Kidney (tissue), 14 donors: Measurements from ENCODE around the gene SLC35F5. TPM values are rescaled to one million over a fixed set of nuclear protein-coding genes. Genes with fewer than 3 reads are reported as not detected.
"Not testable (repeated sequence)": the region's sequence is repeated elsewhere in the genome, so short reads cannot be mapped to it uniquely, and the experiment has no call there.

Experiments
- DNase-seq, 5 donors: peaks; one replicate each; pipeline ENCODE4 v3.0.0-alpha.2; 2013 to 2020
- FAIRE-seq: peaks from 2 replicates; lab custom pipeline; 2012; peaks lifted over from hg19 to GRCh38; lab: Jason Lieb, UNC
- H3K27ac ChIP-seq, 2 donors: one replicate each; pipeline ENCODE4 v1.7.0; 2013; ENCODE audit warnings: low read depth in 2 of 2, low read length in 2 of 2, inconsistent platforms in 1 of 2
- H3K27me3 ChIP-seq: one replicate; pipeline ENCODE4 v1.7.1; 2013; ENCODE audit warnings: low read length, inconsistent platforms; ENCODE audit not compliant: control insufficient read depth, insufficient read depth
- H3K36me3 ChIP-seq, 3 donors: one replicate each; pipeline versions ENCODE4 v1.7.0 to v1.7.1; 2013; ENCODE audit warnings: low read length in 3 of 3, control low read depth in 1 of 3, inconsistent platforms in 1 of 3; ENCODE audit not compliant: insufficient read depth in 3 of 3, control insufficient read depth in 2 of 3
- H3K4me1 ChIP-seq, 3 donors: one replicate each; pipeline versions ENCODE4 v1.7.0 to v1.7.1; 2013; ENCODE audit warnings: low read length in 3 of 3, inconsistent platforms in 1 of 3, low read depth in 1 of 3; ENCODE audit not compliant: control insufficient read depth in 2 of 3, insufficient read depth in 2 of 3
- H3K4me3 ChIP-seq, 3 donors: one replicate each; pipeline versions ENCODE4 v1.7.0 to v1.8.1; 2013; ENCODE audit warnings: low read length in 3 of 3, control low read depth in 1 of 3, inconsistent platforms in 1 of 3
- H3K9ac ChIP-seq, 3 donors: one replicate each; pipeline versions ENCODE4 v1.7.0 to v1.7.1; 2013; ENCODE audit warnings: low read length in 3 of 3, control low read depth in 1 of 3, inconsistent platforms in 1 of 3
- H3K9me3 ChIP-seq, 3 donors: one replicate each; pipeline versions ENCODE4 v1.7.0 to v1.7.1; 2013; ENCODE audit warnings: low read length in 3 of 3, control low read depth in 1 of 3, inconsistent platforms in 1 of 3; ENCODE audit not compliant: control insufficient read depth in 2 of 3, insufficient read depth in 1 of 3
- CTCF ChIP-seq: IDR thresholded peaks from 3 replicates; pipeline ENCODE4 v1.5.1; 2012; ENCODE audit warnings: mild to moderate bottlenecking, moderate library complexity, borderline replicate concordance; ENCODE audit not compliant: insufficient read depth; ENCODE audit errors: extremely low read depth
- intact Hi-C: fragments of 100-400 bp; cut with DNase I; formaldehyde crosslinking; loops from one replicate; pipeline ENCODE4 v1.11.1; 2022
- polyA plus RNA-seq: library from polyadenylated mRNA; stranded (reverse); fragments of 350-450 nt; fragmentation: Illumina TruSeq; extraction: RNeasy Lipid Tissue Mini Kit (QIAGEN cat#74804); gene quantifications from one replicate; pipeline ENCODE4 v1.2.3, GENCODE V29; 2014; ENCODE audit warnings: low read depth, low replicate concordance; ENCODE audit not compliant: insufficient read depth
- total RNA-seq: library from RNA; stranded (reverse); fragmentation: NEBNext Ultra II Directional; extraction: Animal tissue kit (Norgen Biotek cat#: 25700); gene quantifications from one replicate; pipeline ENCODE4 v1.2.1, GENCODE V29; 2021
- donor health status: control.
- donor health status: control.
- donor health status: control.
- donor health status: control.
- donor health status: control.
- donor health status: DM: yes; HTN: yes; CAD: no.
- donor health status: Normal renal cell carcinoma (clear cell type).

Gene SLC35F5
- total and polyA plus RNA-seq, 2 donors from 2014 or later = 49.9 to 198 TPM

GRCh38 chr2:113697516-113697915 lies 58.9 kb downstream of the SLC35F5 start:
- Histone ChIP-seq H3K36me3 (no peaks in the 10 kb centered on the region), H3K27ac (no peak overlapping the region), H3K4me1 (no peaks in the 10 kb centered on the region), H3K4me3 (no peak overlapping the region), H3K27me3 (no peaks in the 10 kb centered on the region), H3K9me3 (no peaks in the 10 kb centered on the region), H3K9ac (no peak overlapping the region)
- DNase-seq (no peak), FAIRE-seq (no peak)
- TF ChIP-seq CTCF = no peak
- intact Hi-C loops = no loop called here

- no peaks in the 10 kb centered on the region for H3K27me3 ChIP-seq
- H3K4me3 ChIP-seq = no peak overlapping the region
- no peaks in the 10 kb centered on the region for H3K9me3 ChIP-seq
- H3K9ac ChIP-seq = no peak overlapping the region
- H3K27ac ChIP-seq = no peak overlapping the region
- intact Hi-C loops = no loop called here
- H3K36me3 ChIP-seq = no peaks in the 10 kb centered on the region
- FAIRE-seq (no peak), DNase-seq (no peak)
- no peaks in the 10 kb centered on the region for H3K4me1 ChIP-seq
- no peak for TF ChIP-seq CTCF
These were observed 62.0 kb downstream of the SLC35F5 start for GRCh38 chr2:113694438-113694837.

GRCh38 chr2:113692698-113693428 lies 63.6 kb downstream of the SLC35F5 start:
- no peak overlapping the region for H3K4me3 ChIP-seq
- H3K36me3 ChIP-seq = no peaks in the 10 kb centered on the region
- FAIRE-seq = no peak
- TF ChIP-seq CTCF = no peak
- DNase-seq = no peak
- H3K27me3 ChIP-seq = no peaks in the 10 kb centered on the region
- intact Hi-C loops = no loop called here
- H3K4me1 ChIP-seq = no peaks in the 10 kb centered on the region
- H3K9ac ChIP-seq = no peak overlapping the region
- no peaks in the 10 kb centered on the region for H3K9me3 ChIP-seq
- H3K27ac ChIP-seq = no peak overlapping the region

- H3K36me3 ChIP-seq, H3K27me3 ChIP-seq, DNase-seq, H3K9me3 ChIP-seq, H3K27ac ChIP-seq, intact Hi-C loops, H3K9ac ChIP-seq, H3K4me3 ChIP-seq, FAIRE-seq, H3K4me1 ChIP-seq: not testable (repeated sequence)
These were observed 65.6 kb downstream of the SLC35F5 start for GRCh38 chr2:113690871-113691270.
